8988T (cell line): ENCODE results near the gene PSMC1.

Experiments used
- DNase-seq: peaks from one replicate; pipeline ENCODE4 v3.0.0; 2011

PSMC1 gene

DNA sequence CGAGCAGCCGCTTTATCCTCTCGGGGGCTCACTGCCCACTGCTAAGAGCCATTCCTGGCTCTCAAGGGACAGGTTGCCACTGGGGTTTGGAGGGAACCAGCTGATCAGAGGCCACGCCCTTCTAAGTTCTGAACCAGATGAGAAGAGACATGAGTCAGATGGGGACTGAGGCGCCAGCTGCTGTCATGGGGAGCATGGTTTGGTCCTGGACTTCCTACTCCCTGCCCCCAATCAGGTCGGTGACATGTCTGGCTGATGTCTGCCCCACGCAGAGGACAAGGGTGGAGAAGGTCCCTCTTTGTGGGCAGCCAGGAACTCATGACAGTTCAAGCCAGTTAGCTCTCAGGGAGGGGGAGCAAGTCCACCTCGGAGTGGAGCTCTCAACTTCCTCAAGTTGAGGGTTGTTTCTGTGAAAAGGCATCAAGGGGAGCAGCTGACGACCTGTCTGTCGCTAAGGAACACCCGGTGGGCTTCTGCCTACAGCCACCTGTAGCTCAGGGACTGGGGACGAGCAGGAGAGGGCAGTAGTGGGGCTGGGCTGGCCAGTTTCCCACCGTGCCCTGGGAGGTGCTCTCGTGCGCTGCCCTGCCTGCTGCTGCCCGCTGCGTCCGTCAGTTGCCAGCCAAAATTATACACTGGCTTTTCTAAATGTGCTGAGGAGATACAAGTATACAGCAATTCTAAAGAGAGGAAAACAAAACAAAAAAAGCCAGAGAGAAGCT, 20.5 kb downstream of the PSMC1 start:
- no peak for DNase-seq

DNA sequence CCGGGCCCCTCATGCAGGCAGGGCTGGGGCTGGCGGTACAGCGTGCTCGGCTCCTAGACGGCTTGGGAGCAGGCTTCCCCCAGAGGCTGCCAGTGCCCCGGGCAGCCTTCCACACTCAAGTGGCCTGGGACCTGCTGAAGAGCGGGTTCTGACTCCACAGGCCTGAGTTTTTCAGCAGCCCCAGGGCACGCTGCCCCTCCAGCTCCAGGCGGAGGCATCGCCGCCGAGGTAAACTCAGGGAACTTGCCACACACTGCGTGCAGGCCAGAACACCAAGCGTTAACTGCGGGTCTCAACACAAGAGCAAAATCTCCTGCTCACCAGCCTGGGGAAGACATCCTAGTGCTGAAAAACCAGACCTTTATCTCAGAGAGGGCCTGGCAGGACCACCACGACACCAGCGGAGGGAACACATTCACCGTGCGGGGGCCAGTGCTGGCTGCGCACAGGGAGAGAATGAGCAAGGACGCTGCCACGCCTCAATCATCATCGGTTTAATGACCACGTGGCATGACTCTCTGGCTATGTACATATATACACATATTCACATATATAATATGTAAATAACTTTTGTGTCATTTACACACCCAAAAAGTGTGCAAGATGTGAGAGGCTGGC, 21.3 kb downstream of the PSMC1 start:
- DNase-seq, result no peak

DNA sequence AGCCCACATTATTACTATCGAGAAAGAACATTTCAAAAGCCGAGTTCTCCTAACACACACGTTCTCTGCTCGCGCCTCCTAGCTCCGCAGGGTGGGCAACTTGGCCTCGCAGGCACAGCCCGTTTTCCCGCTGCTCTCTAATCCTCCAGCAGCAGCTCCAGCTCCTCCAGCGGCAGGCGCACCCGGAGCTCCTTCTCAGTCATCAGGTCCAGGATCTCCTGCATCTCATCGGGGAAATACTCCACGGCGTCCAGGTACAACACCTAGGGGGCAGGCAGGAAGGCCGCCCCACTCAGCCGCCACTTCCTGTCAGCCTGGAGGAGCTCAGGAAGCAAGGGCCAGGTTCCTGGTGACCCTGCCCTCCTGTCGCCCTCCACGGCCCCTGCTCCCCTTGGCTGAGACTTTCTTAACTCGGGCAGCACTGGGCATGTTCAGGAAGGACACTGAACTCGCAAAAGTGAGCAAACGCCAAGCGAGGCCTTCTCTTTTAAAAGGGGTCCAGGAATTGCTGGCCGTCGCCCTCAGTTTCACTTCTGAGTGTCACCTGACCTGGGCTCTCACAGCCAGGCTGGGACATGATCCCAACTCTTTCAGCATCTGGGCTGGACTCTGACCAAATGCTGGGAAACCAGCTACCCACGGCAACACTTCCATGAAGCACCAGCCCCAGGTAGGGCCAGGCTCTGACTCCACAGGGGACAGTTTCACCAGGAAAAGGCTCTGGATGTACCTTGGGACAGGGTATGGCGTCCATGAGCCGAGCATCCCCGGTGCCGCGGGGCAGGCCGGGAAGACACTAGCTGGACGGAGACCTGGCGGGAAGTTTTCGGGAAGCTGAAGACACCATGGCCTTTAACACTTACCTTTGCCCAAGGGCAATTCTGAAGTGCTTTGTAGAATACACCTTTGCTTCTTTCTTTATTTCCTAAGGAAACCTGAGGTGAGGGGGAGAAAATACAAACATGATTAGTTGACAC, 22.1 kb downstream of the PSMC1 start:
- no peak for DNase-seq

DNA sequence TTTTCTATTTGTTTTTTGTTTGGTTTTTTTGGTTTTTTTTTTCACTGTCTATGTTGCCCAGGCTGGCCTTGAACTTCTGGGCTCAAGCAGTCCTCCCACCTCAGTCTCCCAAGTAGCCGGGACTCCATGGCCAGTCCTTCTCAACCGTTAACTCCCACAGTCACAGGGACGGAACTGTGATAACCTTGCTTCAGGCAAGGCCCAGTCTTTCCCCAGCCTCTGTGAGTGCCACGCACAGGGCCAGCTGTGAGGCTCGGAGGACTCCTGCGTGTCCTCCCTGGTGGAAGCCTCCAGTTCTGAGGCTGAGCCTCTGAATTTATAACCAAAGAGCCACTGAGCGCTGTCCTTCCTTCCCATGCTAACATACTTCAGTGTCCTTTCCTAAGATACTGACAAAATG, 23.7 kb downstream of the PSMC1 start:
- DNase-seq, result no peak

DNA sequence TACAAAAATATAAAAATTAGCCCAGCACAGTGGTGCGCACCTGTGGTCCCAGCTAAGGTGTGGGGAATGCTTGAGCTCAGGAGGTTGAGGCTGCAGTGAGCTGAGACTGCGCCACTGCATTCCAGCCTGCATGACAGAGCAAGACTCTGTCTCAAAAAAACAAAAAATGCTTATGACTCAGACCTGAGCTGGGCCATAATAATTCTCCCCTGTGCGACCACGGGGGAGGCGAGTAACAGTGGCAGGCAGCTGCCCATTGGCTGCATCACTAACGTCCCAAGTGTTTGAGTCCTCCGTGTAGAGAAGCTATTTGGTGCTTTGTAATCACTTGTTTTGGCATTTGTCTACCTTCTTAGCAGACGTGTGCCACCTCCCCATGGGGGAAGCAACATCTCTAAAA, 24.9 kb downstream of the PSMC1 start:
- DNase-seq, result no peak

DNA sequence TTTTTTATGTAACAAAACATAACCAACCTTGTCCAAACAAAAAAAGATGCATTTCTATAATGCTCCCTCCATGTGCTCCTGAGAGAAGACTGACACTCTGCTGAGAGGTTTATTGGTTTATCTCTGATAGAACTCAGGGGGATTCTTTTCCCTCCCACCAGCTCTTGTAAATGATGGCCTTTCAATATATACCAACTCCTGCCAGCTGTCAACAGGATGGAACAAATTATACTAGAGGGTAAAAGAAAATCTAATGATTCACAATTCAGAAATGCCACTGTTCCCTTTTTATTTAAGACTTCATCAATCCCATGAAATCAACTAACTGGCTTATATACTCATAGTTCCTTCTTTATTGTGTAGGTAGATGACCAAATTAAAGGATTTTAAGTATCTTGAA, 25.4 kb downstream of the PSMC1 start:
- no peak for DNase-seq

DNA sequence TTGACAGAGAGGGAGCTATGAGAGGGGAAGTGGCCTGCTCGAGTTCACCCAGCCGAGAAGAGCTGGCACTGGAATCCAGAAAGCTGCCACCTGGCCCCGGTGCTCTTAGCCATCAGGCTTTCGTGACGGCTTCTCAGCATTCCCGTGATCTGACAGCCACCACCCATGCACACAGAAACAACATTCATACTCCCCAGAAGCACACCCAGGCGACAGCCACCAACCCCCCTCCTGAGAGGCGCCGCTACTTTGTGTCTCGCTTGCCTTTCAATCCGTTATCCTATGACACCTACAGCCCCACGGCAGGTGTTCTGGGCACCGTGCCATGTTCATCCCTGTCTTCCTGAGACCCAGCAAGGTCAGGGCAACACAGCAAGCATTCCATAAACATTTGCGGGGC, 31.4 kb downstream of the PSMC1 start:
- DNase-seq, result no peak

DNA sequence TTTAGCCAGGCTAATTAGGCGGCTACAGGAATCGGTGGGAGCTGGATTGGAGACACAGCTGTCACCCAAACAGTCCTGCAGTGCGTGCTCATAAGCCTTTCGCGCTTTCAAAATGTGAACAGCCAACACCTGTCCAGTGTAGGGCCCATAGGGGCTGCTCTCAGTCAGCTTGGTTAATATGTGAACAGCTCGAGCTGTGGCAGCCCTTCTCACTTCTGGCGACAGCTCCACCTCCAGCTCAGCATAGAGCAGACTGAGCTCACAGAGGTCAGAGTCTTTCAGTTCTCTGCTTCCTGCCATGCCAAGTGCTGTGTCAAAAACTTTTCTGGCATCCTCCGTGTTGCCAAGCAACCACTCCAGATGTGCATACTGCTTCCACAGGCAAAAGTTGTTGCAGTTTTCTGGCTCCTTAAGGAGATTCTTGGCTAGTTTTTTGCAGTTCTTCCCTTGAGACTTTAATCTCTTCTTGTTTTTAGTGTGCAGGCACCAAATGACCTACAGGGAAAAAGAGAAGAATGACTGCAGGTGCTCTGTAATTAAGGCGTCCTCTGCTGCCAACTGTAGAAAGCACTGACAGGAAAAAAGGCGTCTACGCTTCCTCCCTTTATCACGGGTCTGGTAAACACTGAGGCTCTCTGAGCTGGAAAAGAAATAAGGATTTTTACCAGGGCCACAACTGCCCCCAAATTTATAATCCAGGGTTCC, 32.5 kb downstream of the PSMC1 start:
- no peak for DNase-seq

DNA sequence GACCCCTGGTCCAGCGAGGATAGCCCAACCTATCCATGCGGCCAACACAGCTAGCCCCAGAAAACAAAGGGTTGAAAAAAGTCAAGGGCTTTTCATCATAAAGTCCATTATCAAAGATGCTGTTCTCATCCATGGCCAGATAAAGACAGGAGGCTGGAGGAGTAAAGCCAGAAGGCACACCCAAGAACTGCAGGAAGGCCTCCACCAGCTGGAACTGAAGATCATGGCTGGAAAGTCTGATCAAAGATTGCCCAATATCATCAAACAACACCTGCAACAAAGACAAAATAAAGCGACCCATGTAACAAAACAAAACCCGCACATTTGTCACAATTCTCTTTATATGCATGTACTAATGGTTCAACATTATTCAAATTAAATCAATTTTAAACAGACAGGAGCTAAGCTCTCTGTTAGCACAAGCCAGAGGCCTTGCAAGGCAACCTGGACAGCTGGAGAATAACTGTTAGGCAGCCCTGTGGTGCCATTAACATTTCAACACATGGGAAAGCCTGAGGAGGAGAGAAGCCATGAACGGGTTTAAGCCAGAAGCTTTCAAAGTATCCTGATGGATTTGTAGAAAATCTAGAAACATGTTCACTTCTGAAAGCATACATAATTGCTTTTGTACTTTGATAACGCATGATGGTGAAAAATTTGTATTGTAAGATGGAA, 34.1 kb downstream of the PSMC1 start:
- no peak for DNase-seq

DNA sequence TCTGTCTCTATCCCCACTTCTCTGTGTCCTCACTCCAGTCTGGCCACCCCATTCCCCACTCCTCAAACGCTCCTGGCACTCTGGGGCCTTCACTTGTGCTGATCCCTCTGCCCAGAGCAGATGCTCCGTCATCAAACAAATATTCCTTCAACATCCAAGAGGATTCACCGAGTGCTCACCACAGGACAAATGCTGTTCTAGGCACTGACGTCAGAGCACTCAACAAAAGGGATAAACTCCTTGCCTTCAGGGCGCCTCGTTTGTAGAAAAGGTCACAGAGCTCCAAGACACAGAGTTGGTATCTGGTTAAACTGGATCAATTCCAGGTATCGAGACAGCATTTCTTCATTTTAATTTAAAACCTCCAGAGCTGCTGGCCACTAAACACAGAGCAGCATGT, 35.3 kb downstream of the PSMC1 start:
- DNase-seq, result no peak

DNA sequence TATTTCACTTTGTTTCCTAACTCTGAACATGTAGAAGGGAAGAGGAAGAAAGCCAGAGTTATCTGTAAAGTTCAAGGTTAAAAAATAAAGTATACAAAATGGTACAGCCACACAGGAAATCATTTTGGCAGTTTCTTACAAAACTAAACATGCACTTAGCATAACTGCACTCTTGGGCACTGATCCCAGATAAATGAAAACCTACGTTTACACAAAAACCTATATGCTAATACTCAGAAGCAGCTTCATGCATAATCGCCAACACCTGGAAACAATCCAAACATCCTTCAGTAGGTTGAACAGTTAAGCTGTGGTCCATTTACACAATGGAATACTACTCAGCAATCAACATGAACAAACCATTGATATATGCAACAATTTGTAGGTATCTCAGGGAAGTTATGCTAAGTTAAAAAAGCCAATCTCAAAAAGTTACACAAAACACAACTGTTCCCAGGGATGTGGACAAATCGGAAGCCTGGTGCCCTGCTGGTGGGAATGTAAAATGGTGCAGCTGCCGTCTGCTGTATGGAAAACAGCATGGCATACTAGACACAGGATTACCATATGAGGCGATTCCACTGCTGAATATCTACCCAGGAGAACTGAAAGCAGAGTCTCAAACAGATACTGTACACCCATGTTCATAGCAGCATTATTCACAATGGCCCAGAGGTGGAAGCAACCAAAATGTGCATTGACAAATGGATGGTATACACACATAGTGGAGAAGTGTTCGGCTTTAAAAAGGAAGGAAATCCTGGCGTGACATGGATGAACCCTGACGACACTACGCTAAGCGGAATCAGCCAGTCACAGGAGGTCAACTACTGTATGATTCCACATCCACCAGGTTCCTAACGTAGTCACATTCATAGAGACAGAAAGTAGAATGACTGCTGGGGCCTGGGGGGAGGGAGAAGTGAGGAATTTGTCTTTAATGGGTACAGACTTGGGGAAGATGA, 37.7 kb downstream of the PSMC1 start:
- DNase-seq, result no peak

DNA sequence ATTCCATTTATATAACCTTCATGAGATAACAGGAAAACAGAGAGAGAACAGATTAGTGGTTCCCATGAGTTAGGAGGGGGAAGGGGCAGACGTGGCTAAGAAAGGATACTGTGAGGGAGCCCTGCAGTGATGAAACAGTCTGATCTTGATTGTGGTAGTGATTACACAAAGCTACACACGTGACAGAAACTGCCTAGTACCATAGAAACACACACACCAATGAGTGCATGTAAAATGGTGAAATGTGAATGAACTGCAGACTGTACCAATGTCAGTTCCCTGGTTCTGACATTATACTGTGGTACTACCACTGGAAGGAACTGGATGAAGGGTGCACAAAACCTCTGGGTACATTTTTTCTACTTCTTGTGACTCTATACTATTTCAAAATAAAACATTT, 38.5 kb downstream of the PSMC1 start:
- DNase-seq, result no peak

DNA sequence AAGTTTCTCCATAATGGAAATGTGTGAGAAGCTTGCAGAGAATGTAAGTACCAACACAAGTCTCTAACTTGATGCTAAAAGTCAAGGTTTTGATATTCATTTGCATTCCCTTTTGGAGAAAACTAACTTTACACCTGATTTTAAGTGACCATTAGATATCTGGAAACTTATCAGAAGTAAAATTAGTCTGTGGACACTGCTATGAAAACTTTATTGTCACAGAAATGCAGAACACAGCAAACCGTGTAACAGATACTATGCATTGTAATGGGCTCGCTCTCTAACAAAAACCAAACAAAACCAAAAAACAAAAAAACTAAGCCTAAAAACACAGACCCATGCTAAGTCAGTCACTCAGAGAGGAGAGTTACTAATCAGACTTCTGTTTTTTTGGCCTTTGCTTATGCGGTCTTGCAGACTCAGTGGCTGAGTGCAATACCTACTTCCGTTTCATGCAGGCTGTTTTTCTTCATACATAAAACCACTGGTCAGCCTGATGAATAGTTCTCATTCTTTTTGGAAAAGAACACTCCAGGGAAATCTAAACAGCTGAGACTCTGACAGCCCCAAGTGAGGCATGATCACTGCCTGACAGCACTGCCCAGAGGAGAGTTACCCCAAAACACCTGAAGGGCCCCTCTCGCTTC, 39.6 kb downstream of the PSMC1 start:
- DNase-seq, result no peak

DNA sequence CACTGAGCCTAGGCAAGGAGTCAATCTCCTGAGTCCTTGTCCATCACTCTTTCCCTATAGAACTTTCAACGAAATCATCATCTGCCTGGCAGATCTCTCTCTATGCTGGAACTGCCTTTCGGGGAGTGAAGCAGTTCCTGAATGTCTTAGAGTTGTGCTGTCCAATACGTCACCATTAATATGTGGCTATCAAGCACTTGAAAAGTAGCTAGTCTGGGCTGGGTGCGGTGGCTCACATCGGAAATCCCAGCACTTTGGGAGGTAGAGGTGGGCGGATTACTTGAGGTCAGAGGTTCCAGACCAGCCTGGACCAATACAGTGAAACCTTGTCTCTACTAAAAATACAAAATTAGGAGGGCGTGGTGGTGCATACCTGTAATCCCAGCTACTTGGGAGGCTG, 40.3 kb downstream of the PSMC1 start:
- no peak for DNase-seq

DNA sequence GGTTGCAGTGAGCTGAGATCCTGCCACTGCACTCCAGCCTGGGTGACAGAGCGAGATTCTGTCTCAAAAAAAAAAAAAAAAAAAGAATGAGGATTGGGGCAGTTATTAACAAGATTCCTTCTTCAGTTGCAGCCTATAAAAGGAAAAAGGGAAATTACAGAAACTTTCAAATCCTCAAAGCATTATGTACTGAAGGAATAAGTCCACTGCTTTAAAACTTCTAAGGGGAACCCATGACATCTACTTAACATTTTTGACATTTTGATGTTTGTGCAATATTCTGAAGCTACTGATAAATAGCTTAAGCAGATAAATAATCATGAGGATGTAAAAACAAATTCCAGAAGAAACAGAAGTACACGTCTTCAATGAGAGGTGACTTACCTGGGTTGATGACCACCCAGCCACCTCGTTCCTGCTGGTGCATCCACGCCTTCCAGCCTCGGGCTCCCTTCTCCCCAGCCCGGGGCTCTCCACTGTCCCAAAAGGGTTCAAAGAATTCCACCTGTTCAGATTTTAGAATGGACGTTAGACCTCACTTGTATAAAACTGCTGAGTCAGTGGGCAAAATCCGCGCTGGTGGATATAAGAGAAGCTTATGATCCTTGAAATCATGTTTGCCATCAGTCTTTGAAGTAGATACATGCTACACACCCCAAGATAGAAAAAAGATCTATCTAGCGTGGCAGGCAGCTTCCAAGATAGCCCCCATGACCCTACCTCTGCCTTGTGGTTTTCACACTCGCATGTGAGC, 41.7 kb downstream of the PSMC1 start:
- DNase-seq, result no peak

DNA sequence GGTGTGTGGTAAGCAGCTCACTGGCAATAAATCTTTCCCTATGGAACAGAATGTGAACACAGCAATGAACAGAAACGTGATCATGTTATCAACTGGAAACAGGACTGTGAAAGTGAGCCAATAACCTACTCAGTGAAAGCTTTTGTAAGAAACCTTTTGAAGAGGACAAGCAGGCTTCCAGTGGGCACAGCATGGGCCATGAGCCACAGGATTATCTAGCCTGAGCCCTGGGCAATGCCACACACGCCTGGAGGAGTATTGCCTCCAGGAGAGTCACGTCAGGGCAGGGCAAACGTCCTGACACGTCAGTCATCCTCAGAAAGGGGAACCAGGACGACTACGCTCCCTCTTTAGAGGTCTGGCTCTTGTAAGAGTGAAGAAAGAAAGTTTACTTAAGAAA, 43.1 kb downstream of the PSMC1 start:
- no peak for DNase-seq

DNA sequence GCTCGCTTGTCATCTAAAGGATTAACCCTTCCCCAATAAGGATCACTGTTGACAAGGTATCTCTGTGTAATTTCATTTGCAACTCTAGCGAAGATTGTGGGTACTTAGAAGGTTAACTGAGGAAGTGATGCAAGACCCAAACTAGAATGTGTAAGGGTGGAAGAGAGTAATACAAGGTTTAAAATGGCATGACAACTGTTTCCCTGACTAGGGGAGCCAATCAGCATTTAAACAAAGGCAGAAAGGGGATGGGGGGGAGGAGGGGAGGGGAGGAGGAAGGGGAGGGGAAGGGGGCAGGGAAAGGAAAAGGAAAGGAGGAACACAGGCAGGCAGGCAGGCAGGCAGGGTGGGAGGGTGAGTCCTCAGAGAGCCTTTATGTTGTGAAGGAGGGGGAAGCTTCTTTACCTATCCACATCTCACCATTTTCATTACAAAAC, 44.3 kb downstream of the PSMC1 start:
- DNase-seq, result no peak

DNA sequence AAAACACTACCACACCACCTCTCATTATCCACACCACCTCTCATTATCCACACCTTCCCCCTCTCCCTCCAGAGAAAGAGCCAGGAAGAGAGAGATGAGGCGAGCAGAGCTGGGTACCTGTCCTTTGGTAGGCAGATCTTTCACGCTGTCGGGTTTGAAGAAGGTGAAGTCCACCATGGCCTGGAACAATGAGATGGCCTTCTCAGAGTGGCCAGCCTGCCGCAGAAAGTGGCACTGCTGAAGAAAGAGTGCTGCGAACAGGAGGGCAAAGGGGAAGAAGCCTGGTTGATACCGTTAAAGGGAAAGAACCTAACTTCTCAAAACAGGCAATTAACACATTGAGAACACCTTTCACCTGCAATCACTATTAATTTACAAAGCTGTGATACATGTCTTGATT, 44.8 kb downstream of the PSMC1 start:
- no peak for DNase-seq

DNA sequence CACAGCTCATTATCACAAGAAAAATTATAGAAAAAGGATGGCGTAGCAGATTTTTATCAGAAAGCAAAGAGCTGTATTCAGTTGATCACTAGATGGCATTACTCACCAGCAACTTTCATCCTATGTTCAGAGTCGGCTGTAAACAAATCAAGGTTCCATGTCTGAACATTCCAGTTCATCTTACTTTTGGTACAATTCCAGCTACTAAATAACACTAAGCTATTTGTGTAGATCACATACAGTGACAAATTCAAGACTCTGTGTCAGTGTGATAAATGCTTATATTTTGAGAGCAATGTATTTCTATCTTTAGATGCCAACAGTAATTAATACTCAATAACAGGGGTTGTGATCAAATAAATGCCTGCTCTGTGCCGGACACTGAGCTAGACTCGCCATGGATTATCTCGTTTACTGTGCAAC, 45.3 kb downstream of the PSMC1 start:
- no peak for DNase-seq
